ENCODE data around the gene ZBTB4.

- TF ChIP-seq CTCF (IDR thresholded peaks at IDR 0.05; ENCODE audit: insufficient read depth, low read depth, low read length) (no peak), EZH2 (IDR thresholded peaks at IDR 0.05; ENCODE audit: insufficient read depth, low read length) (peak; percentile 64)
Measured at GRCh38 chr17:7437950-7438614, 41.3 kb downstream of the ZBTB4 start.
